WTC11 (cell line): Measurements from ENCODE around the gene CACNA1F. TPM values are rescaled to one million over a fixed set of nuclear protein-coding genes. Genes with fewer than 3 reads are reported as not detected.
A peak's percentile ranks its signal among the peaks of the same experiment; 100 is the strongest.

Experiments used
- CREB1 ChIP-seq: sonication (generic); formaldehyde crosslinking; IDR thresholded peaks from 2 replicates; pipeline ENCODE4 v1.8.0; 2023; ENCODE audit warnings: mild to moderate bottlenecking, missing genetic modification reagents
- CTCF ChIP-seq: fragments of 200-600 bp; IDR thresholded peaks from 2 replicates; pipeline ENCODE4 v1.8.0; 2022; ENCODE audit warnings: antibody characterized with exemption
- EMX1 ChIP-seq: fragments of 250-450 bp; sonication (Bioruptor Pico); IDR thresholded peaks from 2 replicates; pipeline ENCODE4 v1.8.0; 2021; ENCODE audit warnings: mild to moderate bottlenecking
- KAT7 ChIP-seq: sonication (generic); formaldehyde crosslinking; IDR thresholded peaks from 2 replicates; pipeline ENCODE4 v1.8.1; 2023; ENCODE audit warnings: missing genetic modification reagents, mild to moderate bottlenecking, borderline replicate concordance
- MAX ChIP-seq: sonication (generic); formaldehyde crosslinking; IDR thresholded peaks from 2 replicates; pipeline ENCODE4 v1.8.0; 2022; ENCODE audit warnings: mild to moderate bottlenecking, missing genetic modification reagents
- PRDM15 ChIP-seq: sonication (generic); formaldehyde crosslinking; IDR thresholded peaks from 2 replicates; pipeline ENCODE4 v1.8.0; 2022; ENCODE audit warnings: missing genetic modification reagents
- RELA ChIP-seq: sonication (generic); formaldehyde crosslinking; IDR thresholded peaks from 2 replicates; pipeline ENCODE4 v1.8.1; 2022; ENCODE audit warnings: missing genetic modification reagents, mild to moderate bottlenecking, borderline replicate concordance
- STAT6 ChIP-seq: sonication (generic); formaldehyde crosslinking; conservative IDR thresholded peaks from 2 replicates; pipeline ENCODE4 v1.8.1; 2023; ENCODE audit warnings: mild to moderate bottlenecking, low read depth, missing genetic modification reagents, moderate library complexity
- TCF7 ChIP-seq: sonication (generic); formaldehyde crosslinking; IDR thresholded peaks from 2 replicates; pipeline ENCODE4 v1.8.0; 2022; ENCODE audit warnings: mild to moderate bottlenecking, low read depth, missing genetic modification reagents, moderate library complexity
- TP53 ChIP-seq: sonication (generic); formaldehyde crosslinking; IDR thresholded peaks from 2 replicates; pipeline ENCODE4 v1.8.1; 2023; ENCODE audit warnings: mild to moderate bottlenecking, missing genetic modification reagents
- ZNF121 ChIP-seq: sonication (generic); formaldehyde crosslinking; IDR thresholded peaks from 2 replicates; pipeline ENCODE4 v1.8.0; 2023; ENCODE audit warnings: missing genetic modification reagents
- ZNF219 ChIP-seq: sonication (generic); formaldehyde crosslinking; IDR thresholded peaks from 2 replicates; pipeline ENCODE4 v1.8.0; 2023; ENCODE audit warnings: missing genetic modification reagents, mild to moderate bottlenecking, borderline replicate concordance
- ZNF232 ChIP-seq: sonication (generic); formaldehyde crosslinking; IDR thresholded peaks from 2 replicates; pipeline ENCODE4 v1.8.0; 2022; ENCODE audit warnings: mild to moderate bottlenecking, missing genetic modification reagents
- ZNF396 ChIP-seq: fragments of 250-450 bp; sonication (Bioruptor Pico); IDR thresholded peaks from 2 replicates; pipeline ENCODE4 v1.8.0; 2021; ENCODE audit warnings: mild to moderate bottlenecking, moderate library complexity, borderline replicate concordance
- ZNF423 ChIP-seq: fragments of 250-450 bp; sonication (Bioruptor Pico); IDR thresholded peaks from 2 replicates; pipeline ENCODE4 v2.1.2; 2022; ENCODE audit warnings: mild to moderate bottlenecking, moderate library complexity
- ZNF671 ChIP-seq: fragments of 250-450 bp; sonication (Bioruptor Pico); IDR thresholded peaks from 2 replicates; pipeline ENCODE4 v1.8.0; 2021; ENCODE audit warnings: mild to moderate bottlenecking
- total RNA-seq: library from RNA; stranded (reverse); gene quantifications from 3 replicates; pipeline ENCODE4 v1.2.3, GENCODE V29; 2021
- TF ChIP-seq, protein P1 (sequence below): fragments of 250-450 bp; sonication (Bioruptor Pico); IDR thresholded peaks from 2 replicates; pipeline ENCODE4 v1.9.0; 2021; ENCODE audit warnings: mild to moderate bottlenecking, borderline replicate concordance
- TF ChIP-seq, protein P2 (sequence below): fragments of 250-450 bp; sonication (Bioruptor Pico); IDR thresholded peaks from 2 replicates; pipeline ENCODE4 v1.9.0; 2021; ENCODE audit warnings: mild to moderate bottlenecking

The CACNA1F gene
- total RNA-seq, 1 experiment from 2014 or later = 1.6 TPM

- TF ChIP-seq, protein P1, sequence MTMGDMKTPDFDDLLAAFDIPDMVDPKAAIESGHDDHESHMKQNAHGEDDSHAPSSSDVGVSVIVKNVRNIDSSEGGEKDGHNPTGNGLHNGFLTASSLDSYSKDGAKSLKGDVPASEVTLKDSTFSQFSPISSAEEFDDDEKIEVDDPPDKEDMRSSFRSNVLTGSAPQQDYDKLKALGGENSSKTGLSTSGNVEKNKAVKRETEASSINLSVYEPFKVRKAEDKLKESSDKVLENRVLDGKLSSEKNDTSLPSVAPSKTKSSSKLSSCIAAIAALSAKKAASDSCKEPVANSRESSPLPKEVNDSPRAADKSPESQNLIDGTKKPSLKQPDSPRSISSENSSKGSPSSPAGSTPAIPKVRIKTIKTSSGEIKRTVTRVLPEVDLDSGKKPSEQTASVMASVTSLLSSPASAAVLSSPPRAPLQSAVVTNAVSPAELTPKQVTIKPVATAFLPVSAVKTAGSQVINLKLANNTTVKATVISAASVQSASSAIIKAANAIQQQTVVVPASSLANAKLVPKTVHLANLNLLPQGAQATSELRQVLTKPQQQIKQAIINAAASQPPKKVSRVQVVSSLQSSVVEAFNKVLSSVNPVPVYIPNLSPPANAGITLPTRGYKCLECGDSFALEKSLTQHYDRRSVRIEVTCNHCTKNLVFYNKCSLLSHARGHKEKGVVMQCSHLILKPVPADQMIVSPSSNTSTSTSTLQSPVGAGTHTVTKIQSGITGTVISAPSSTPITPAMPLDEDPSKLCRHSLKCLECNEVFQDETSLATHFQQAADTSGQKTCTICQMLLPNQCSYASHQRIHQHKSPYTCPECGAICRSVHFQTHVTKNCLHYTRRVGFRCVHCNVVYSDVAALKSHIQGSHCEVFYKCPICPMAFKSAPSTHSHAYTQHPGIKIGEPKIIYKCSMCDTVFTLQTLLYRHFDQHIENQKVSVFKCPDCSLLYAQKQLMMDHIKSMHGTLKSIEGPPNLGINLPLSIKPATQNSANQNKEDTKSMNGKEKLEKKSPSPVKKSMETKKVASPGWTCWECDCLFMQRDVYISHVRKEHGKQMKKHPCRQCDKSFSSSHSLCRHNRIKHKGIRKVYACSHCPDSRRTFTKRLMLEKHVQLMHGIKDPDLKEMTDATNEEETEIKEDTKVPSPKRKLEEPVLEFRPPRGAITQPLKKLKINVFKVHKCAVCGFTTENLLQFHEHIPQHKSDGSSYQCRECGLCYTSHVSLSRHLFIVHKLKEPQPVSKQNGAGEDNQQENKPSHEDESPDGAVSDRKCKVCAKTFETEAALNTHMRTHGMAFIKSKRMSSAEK (CRISPR knock-in tag) = no peak
- TF ChIP-seq CREB1 (CRISPR knock-in tag) (no peak), ZNF423 (CRISPR knock-in tag) (no peak), ZNF232 (CRISPR knock-in tag) (no peak), EMX1 (CRISPR knock-in tag) (no peak), PRDM15 (CRISPR knock-in tag) (no peak), ZNF396 (CRISPR knock-in tag) (no peak), STAT6 (CRISPR knock-in tag) (no peak), ZNF219 (CRISPR knock-in tag) (no peak), ZNF121 (CRISPR knock-in tag) (no peak), CTCF (peak; percentile 31; the same call in 1 of the 2 replicates), TP53 (CRISPR knock-in tag) (no peak), KAT7 (no peak), MAX (CRISPR knock-in tag) (peak; percentile 40; the same call in 1 of the 2 replicates), ZNF671 (CRISPR knock-in tag) (no peak), RELA (CRISPR knock-in tag) (no peak), TCF7 (CRISPR knock-in tag) (no peak)
- TF ChIP-seq, protein P2, sequence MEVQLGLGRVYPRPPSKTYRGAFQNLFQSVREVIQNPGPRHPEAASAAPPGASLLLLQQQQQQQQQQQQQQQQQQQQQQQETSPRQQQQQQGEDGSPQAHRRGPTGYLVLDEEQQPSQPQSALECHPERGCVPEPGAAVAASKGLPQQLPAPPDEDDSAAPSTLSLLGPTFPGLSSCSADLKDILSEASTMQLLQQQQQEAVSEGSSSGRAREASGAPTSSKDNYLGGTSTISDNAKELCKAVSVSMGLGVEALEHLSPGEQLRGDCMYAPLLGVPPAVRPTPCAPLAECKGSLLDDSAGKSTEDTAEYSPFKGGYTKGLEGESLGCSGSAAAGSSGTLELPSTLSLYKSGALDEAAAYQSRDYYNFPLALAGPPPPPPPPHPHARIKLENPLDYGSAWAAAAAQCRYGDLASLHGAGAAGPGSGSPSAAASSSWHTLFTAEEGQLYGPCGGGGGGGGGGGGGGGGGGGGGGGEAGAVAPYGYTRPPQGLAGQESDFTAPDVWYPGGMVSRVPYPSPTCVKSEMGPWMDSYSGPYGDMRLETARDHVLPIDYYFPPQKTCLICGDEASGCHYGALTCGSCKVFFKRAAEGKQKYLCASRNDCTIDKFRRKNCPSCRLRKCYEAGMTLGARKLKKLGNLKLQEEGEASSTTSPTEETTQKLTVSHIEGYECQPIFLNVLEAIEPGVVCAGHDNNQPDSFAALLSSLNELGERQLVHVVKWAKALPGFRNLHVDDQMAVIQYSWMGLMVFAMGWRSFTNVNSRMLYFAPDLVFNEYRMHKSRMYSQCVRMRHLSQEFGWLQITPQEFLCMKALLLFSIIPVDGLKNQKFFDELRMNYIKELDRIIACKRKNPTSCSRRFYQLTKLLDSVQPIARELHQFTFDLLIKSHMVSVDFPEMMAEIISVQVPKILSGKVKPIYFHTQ (CRISPR knock-in tag) = no peak
Observed at GRCh38 chrX:49155900-49156837, 77.0 kb downstream of the CACNA1F start (continued).
